ENCODE results near the gene NUDT19.
"Not testable (repeated sequence)": the region's sequence is repeated elsewhere in the genome, so short reads cannot be mapped to it uniquely, and the experiment has no call there.

Gene NUDT19

DNA sequence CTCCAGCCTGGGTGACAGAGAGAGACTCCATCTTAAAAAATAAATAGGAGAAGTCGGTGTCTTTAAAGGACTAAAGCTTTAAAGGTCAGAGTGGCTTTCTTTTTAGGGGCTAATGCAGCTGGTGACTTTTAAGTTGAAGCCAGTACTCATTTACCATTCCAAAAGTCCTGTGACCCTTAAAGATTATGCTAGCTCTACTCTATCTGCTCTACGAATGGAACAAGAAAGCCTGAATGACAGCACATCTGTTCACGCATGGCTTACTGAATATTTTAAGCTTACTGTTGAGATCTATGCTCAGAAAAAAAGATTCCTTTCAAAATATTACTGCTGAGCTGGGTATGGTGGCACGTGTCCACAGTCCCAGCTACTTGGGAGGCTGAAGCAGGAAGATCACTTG lies 44.3 kb downstream of the NUDT19 start:
- in situ Hi-C loops (cut with MboI; ENCODE audit: low sequenced_read_pairs, unreplicated experiment), result no loop called here
- TF ChIP-seq, protein P1, sequence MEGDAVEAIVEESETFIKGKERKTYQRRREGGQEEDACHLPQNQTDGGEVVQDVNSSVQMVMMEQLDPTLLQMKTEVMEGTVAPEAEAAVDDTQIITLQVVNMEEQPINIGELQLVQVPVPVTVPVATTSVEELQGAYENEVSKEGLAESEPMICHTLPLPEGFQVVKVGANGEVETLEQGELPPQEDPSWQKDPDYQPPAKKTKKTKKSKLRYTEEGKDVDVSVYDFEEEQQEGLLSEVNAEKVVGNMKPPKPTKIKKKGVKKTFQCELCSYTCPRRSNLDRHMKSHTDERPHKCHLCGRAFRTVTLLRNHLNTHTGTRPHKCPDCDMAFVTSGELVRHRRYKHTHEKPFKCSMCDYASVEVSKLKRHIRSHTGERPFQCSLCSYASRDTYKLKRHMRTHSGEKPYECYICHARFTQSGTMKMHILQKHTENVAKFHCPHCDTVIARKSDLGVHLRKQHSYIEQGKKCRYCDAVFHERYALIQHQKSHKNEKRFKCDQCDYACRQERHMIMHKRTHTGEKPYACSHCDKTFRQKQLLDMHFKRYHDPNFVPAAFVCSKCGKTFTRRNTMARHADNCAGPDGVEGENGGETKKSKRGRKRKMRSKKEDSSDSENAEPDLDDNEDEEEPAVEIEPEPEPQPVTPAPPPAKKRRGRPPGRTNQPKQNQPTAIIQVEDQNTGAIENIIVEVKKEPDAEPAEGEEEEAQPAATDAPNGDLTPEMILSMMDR (IDR thresholded peaks at IDR 0.05; ENCODE audit: borderline replicate concordance, control extremely low read depth, extremely low read depth, insufficient read depth, missing control alignments), result no peak
- no peak for DNase-seq (ENCODE audit: low spot score)

DNA sequence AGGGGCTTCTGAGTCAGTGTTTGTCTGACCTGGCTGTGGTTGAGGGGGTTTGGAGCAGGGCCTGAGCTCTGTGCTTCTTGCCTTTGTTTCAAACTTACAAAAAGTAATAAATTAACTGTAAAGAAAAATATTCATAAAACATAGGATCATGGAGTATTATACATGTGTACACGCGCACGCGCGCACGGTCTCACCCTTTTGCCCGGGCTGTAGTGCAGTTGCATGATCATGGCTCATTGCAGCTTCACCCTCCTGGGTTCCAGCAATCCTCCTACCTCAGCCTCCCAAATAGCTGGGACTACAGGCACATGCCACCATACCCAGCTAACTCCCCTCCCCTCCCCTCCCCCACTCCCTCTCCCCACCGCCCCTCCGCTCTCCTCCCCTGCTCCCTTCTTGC lies 51.4 kb downstream of the NUDT19 start:
- in situ Hi-C loops (cut with MboI; ENCODE audit: low sequenced_read_pairs, unreplicated experiment), result no loop called here
- TF ChIP-seq, protein P1 (IDR thresholded peaks at IDR 0.05; ENCODE audit: borderline replicate concordance, control extremely low read depth, extremely low read depth, insufficient read depth, missing control alignments), result no peak
- DNase-seq (ENCODE audit: low spot score), result no peak

DNA sequence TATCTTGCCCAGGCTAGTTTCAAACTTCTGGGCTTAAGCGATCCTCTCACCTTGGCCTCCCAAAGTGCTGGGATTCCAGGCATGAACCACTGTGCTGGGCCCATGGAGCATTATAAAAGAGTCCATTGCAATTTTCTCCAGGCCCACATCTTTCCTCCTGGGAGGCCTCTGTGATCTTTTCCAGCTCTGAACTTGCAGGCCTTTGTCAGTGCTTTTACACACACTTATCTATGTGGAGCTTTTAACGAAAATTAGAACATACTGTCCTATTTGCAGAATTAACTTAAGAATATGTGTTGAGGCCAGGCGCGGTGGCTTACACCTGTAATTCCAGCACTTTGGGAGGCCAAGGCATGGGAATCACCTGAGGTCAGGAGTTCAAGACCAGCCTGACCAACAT lies 51.8 kb downstream of the NUDT19 start:
- DNase-seq (ENCODE audit: low spot score), result no peak
- TF ChIP-seq, protein P1 (IDR thresholded peaks at IDR 0.05; ENCODE audit: borderline replicate concordance, control extremely low read depth, extremely low read depth, insufficient read depth, missing control alignments), result no peak
- in situ Hi-C loops (cut with MboI; ENCODE audit: low sequenced_read_pairs, unreplicated experiment), result no loop called here

DNA sequence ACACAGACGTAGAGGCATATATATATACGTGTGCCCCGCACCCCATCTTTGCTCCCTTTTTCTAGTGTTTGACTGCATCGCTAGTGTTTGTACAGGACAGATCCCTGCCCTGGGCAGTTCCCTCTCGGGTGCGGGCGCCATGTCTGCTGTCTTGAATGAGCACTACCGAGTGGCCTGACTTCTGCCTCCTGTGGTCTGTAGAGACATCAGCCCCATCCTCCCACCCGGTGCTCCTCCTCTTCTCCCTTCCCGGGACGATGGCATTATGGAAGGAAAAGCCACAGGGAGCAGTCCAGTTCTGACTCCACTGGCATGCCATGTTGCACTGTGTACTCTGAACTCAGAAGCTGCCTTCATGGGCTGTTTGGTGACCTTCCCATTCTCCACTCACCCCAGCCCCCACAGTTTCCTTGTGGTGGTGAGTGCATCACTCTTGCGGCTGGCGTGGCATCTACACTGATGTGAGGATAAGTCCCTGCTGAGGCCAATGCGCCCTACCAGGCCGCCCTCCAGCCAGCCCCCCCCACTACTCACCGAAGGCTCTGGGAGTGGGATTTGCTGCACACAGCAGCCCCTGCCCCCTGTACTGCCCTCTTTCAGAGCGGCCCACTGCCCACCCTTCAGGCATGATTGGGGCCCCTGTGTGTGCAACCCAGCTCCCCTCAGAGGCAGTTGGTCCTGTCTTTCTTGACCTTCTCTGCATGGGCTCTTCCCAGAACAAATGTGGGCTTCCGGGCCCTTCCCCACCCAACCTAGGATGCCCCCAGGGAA lies 53.1 kb downstream of the NUDT19 start:
- DNase-seq (ENCODE audit: low spot score), result no peak
- TF ChIP-seq, protein P1 (IDR thresholded peaks at IDR 0.05; ENCODE audit: borderline replicate concordance, control extremely low read depth, extremely low read depth, insufficient read depth, missing control alignments), result no peak
- in situ Hi-C loops (cut with MboI; ENCODE audit: low sequenced_read_pairs, unreplicated experiment), result no loop called here

DNA sequence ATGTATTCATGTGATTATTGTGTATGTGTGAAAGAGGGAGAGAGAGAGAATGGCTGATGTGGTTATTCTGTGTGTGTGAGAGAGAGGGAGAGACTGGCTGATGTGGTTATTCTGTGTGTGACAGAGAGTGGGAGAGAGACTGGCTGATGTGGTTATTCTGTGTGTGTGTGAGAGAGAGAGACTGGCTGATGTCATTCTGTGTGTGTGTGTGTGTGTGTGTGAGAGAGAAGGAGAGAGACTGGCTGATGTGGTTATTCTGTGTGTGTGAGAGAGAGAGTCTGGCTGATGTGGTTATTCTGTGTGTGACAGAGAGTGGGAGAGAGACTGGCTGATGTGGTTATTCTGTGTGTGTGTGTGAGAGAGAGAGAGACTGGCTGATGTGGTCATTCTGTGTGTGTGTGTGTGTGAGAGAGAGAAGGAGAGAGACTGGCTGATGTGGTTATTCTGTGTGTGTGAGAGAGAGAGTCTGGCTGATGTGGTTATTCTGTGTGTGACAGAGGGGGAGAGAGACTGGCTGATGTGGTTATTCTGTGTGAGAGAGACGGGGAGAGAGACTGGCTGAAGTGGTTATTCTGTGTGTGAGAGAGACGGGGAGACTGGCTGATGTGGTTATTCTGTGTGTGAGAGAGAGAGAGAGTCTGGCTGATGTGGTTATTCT lies 54.1 kb downstream of the NUDT19 start:
- DNase-seq (ENCODE audit: low spot score); in situ Hi-C loops (cut with MboI; ENCODE audit: low sequenced_read_pairs, unreplicated experiment): not testable (repeated sequence)

DNA sequence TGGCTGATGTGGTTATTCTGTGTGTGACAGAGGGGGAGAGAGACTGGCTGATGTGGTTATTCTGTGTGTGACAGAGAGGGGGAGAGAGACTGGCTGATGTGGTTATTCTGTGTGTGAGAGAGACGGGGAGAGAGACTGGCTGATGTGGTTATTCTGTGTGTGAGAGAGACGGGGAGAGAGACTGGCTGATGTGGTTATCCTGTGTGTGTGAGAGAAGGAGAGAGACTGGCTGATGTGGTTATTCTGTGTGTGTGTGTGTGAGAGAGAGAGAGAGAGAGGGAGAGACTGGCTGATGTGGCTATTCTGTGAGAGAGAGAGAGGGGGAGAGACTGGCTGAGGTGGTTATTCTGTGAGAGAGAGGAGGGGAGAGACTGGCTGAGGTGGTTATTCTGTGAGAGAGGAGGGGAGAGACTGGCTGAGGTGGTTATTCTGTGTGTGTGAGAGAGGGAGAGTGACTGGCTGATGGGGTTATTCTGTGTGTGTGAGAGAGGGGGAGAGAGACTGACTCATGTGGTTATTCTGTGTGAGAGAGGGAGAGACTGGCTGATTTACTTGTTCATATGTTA lies 55.1 kb downstream of the NUDT19 start:
- DNase-seq (ENCODE audit: low spot score), result peak; percentile 45
- in situ Hi-C loops (cut with MboI; ENCODE audit: low sequenced_read_pairs, unreplicated experiment), result not testable (repeated sequence)

DNA sequence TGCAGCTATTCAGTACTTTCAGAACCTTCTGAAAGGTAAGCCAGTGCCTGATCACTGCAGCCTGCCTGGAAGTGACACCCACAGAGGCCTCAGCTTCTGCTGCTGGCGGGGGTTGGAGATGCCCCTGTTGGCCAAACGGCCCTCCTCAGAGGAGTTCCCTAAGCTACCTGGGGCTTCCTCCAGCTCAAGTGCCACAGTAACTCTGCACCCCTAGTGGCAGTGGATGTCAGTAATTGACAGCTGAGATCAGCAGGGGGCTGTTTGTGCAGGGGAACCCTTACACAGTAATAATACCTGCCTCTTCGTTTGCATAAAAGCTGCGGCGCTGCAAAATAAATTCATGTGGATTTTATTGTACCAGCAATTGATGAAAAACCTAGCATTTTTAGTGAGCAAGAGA lies 56.9 kb downstream of the NUDT19 start:
- in situ Hi-C loops (cut with MboI; ENCODE audit: low sequenced_read_pairs, unreplicated experiment), result no loop called here
- peak; percentile 51 for DNase-seq (ENCODE audit: low spot score)
- TF ChIP-seq, protein P1 (IDR thresholded peaks at IDR 0.05; ENCODE audit: borderline replicate concordance, control extremely low read depth, extremely low read depth, insufficient read depth, missing control alignments), result peak; percentile 54
